GM19452 (cell line): Measurements from ENCODE around the gene GPX3.

ENCODE experiments used
- ATAC-seq: cut with Tn5 transposase; IDR thresholded peaks from one replicate; pipeline ENCODE4 v1.9.1; 2021; ENCODE audit not compliant: unreplicated experiment

Gene GPX3

DNA sequence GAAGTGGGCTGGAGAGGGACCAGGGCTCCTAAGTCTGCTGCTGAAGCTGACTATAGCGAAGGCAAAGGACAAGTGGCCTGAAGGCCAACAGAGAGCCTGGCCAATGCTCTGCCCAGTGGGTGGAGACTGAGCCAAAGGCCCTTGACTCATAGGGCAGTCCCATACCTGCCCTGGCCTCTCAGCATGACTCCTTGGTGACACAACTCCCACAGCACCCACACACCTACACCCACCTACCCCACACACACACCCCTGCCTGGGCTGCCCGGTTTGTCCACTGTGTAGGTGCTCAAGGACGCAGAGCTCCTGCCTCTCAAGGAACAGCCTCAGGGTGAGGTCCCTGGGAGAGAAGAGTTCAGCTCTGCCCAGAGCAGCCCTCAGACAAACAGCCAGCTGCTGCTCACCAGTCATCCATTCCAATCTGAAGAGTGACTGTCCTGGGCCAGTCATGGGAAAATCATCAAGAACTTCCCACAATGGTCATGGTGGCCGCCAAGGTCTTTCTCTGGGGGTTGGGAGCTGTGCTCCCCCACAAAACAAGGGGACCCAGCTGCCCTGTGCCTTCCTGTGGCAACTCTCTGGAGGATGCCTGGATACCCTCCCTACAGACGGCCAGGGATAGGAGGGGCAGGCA is 55.4 kb downstream of the GPX3 start:
- no peak for ATAC-seq

DNA sequence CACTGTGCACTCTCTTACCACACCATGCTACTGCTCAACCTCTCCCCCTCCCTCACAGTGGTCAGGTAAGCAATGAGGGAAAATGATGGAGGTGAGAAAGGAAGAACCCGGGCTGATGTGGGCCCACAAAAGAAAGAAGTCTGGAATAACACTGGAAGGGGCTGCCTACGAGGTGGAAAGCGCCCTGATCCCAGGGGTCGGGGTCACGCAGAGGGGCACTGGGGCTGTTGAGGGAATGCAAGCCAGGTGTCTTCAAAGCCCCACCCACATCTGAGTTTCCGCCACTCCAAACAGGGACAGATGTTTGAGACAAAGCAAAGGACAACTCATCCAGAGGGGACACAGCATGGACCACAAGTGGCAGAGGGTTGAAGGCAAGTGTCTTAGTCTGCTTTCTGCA is 56.2 kb downstream of the GPX3 start:
- ATAC-seq = no peak

DNA sequence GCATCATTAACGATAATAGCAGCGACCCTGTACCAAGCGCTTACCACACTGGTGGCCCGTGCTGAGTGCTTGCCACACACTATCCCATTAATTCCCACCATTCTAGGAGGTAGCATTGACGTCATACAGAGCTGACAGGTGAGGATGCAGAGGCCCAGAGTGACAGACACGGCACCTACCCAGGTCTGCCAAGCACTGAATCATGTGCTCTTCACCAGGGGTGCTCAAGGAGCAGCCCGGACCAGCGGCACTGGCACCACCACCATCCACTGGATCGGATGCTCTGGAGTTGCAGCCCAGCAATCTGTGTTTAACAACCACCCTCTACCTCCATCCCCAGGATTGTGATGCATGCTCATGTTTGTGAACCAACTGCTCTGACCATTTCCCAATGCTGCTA is 57.0 kb downstream of the GPX3 start:
- ATAC-seq = no peak

DNA sequence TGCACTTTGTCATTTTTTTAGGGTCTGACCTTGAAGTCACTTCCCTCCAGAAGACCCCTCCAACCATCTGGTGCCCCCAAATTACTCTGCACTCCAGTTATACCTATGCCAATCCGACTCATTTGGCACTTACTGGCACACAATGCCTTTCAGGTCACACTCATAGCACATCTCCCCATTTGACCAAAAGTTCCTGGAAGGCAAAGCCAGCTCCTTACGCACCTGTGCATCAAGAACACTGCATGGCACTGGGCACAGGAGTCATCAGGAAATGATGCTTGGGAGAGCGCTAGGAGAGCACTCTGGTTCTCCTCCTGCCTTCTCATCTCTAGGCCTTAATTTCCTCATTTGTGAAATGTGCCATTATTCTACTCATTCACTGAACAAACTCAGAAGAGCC is 57.6 kb downstream of the GPX3 start:
- no peak for ATAC-seq
